Endodermal cell (in vitro differentiated cells): Measurements from ENCODE around the gene TPCN2. TPM values are rescaled to one million over a fixed set of nuclear protein-coding genes. Genes with fewer than 3 reads are reported as not detected.

Source experiments
- DNase-seq: peaks from one replicate; pipeline ENCODE4 v3.0.0-alpha.2; 2017
- H3K27ac ChIP-seq: 2 replicates; pipeline ENCODE4 v1.5.1; 2013; ENCODE audit warnings: mild to moderate bottlenecking, low read depth, low read length, moderate library complexity
- H3K27me3 ChIP-seq: 2 replicates; pipeline ENCODE4 v1.6.1; 2013; ENCODE audit warnings: mild to moderate bottlenecking, low read length, moderate library complexity; ENCODE audit not compliant: insufficient read depth, control insufficient read depth, poor library complexity, severe bottlenecking
- H3K36me3 ChIP-seq: 2 replicates; pipeline ENCODE4 v1.7.0; 2013; ENCODE audit warnings: mild to moderate bottlenecking, low read length, moderate library complexity; ENCODE audit not compliant: control insufficient read depth, insufficient read depth
- H3K4me1 ChIP-seq: one replicate; pipeline ENCODE4 v1.7.0; 2013; ENCODE audit warnings: low read length; ENCODE audit not compliant: control insufficient read depth, insufficient read depth
- H3K4me3 ChIP-seq: 2 replicates; pipeline ENCODE4 v1.5.1; 2013; ENCODE audit warnings: mild to moderate bottlenecking, low read length, moderate library complexity
- H3K9ac ChIP-seq: 2 replicates; pipeline ENCODE4 v1.6.1; 2013; ENCODE audit warnings: mild to moderate bottlenecking, low read length, moderate library complexity; ENCODE audit not compliant: poor library complexity, severe bottlenecking; ENCODE audit errors: extremely low read depth
- H3K9me3 ChIP-seq: 2 replicates; pipeline ENCODE4 v1.6.1; 2013; ENCODE audit warnings: mild to moderate bottlenecking, low read length, moderate library complexity; ENCODE audit not compliant: control insufficient read depth
- H3K27ac Mint-ChIP-seq: 2 replicates; pipeline ENCODE4 v1.8.0; 2020; ENCODE audit warnings: mixed read lengths
- H3K27me3 Mint-ChIP-seq: 2 replicates; pipeline ENCODE4 v1.8.0; 2021; ENCODE audit warnings: mild to moderate bottlenecking, mixed read lengths; ENCODE audit not compliant: insufficient read depth
- H3K36me3 Mint-ChIP-seq: 2 replicates; pipeline ENCODE4 v1.8.0; 2020; ENCODE audit warnings: low read depth, mixed read lengths
- H3K4me1 Mint-ChIP-seq: 2 replicates; pipeline ENCODE4 v1.8.0; 2020; ENCODE audit warnings: mixed read lengths
- H3K4me3 Mint-ChIP-seq: 2 replicates; pipeline ENCODE4 v1.8.0; 2020; ENCODE audit warnings: mild to moderate bottlenecking, moderate library complexity, mixed read lengths
- H3K9me3 Mint-ChIP-seq: 2 replicates; pipeline ENCODE4 v1.8.0; 2020; ENCODE audit warnings: mild to moderate bottlenecking, mixed read lengths
- WGBS, 2 experiments: methylation state at CpG; one replicate each; pipeline versions ENCODE4 v1.1.5 to v1.1.7; 2013; ENCODE audit warnings: missing lambda C conversion rate in 2 of 2, mixed read lengths in 1 of 2; ENCODE audit not compliant: insufficient coverage in 1 of 2, insufficient read length in 1 of 2; 5-methylcytosine and 5-hydroxymethylcytosine counted together
- total RNA-seq, 2 donors: library from RNA; stranded (reverse); fragmentation: NEBNext Ultra II Directional in 1 of 2; extraction: Animal tissue kit (Norgen Biotek cat#: 25700) in 1 of 2; gene quantifications; 2 replicates in 1 of 2; 3 replicates in 1 of 2; pipeline ENCODE4 v1.2.1, GENCODE V29; 2021
- TF ChIP-seq, protein P1 (sequence below): fragments of 200-600 bp; sonication (generic); conservative IDR thresholded peaks from 2 replicates; pipeline ENCODE4 v1.5.0; 2021; ENCODE audit warnings: antibody characterized with exemption, mild to moderate bottlenecking

Gene TPCN2
- total RNA-seq, 2 donors from 2014 or later: 20.7 to 27.9 TPM

DNA sequence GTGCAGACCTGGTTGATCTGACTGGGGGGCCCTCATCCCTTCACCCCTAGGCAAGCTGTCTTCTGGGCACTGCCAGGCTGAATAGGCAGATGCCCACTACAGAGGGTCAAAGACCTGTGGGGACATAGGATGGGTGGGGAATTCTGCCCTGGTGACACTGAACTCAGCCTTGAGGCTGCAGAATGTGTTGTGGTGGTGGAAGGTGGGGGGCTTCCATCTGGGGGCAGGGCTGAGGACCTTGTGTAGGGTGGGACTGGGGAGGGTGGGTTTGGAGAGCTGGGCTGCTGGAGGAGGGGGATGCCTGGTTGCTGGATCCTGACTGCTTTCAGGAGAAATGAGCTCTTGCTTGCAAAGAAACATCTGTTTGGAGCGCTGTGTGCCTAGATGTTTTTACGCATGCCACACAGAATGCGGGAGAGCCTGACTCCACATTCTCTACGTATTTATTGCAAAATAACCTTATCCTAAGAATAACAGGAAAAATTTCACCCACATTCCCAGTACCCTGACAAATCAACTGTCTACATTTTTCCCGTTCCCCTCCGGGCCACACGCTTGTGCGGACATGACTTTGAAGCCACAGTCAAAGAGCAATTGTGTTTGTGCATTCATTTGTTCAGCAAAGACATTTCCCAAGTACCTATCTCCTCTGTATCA is 125.3 kb downstream of the TPCN2 start:
- H3K36me3 Mint-ChIP-seq: no peaks in the 10 kb centered on the region
- no peaks in the 10 kb centered on the region for H3K36me3 ChIP-seq
- H3K4me1 ChIP-seq: no peaks in the 10 kb centered on the region
- no peak overlapping the region for H3K4me3 ChIP-seq
- peaks cover 4% of the 10 kb centered on the region for H3K27me3 Mint-ChIP-seq
- WGBS, 2 experiments: 93 to 99% methylated on average over 8 of the region's 8 CpGs
- no peak overlapping the region for H3K9ac ChIP-seq
- no peaks in the 10 kb centered on the region for H3K4me1 Mint-ChIP-seq
- H3K9me3 ChIP-seq: no peaks in the 10 kb centered on the region
- H3K27me3 ChIP-seq: no peaks in the 10 kb centered on the region
- TF ChIP-seq, protein P1, sequence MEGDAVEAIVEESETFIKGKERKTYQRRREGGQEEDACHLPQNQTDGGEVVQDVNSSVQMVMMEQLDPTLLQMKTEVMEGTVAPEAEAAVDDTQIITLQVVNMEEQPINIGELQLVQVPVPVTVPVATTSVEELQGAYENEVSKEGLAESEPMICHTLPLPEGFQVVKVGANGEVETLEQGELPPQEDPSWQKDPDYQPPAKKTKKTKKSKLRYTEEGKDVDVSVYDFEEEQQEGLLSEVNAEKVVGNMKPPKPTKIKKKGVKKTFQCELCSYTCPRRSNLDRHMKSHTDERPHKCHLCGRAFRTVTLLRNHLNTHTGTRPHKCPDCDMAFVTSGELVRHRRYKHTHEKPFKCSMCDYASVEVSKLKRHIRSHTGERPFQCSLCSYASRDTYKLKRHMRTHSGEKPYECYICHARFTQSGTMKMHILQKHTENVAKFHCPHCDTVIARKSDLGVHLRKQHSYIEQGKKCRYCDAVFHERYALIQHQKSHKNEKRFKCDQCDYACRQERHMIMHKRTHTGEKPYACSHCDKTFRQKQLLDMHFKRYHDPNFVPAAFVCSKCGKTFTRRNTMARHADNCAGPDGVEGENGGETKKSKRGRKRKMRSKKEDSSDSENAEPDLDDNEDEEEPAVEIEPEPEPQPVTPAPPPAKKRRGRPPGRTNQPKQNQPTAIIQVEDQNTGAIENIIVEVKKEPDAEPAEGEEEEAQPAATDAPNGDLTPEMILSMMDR: no peak
- H3K27ac Mint-ChIP-seq: no peak overlapping the region
- H3K4me3 Mint-ChIP-seq: no peak overlapping the region
- no peak for DNase-seq
- H3K27ac ChIP-seq: no peak overlapping the region
- H3K9me3 Mint-ChIP-seq: peaks cover 1% of the 10 kb centered on the region

DNA sequence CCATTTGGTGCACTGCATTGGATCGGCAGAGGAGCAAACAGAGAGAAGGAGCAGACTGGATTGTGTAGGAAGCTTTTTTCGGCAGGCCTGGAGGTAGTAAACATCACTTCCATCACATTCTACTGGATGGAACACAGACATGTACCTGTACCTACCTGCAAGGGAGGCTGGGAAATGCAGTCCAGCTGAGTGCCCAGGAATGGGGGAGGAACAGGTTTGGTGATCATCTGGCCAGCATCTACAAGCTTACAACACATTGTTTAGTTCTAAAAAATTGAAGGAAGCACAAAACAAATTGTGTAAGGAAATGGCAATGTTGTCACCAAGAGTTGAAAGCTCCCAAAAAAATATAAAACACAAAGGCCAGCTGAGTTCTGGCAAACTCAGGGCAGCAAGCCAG is 126.1 kb downstream of the TPCN2 start:
- Mint-ChIP-seq H3K27ac (no peak overlapping the region), H3K36me3 (no peaks in the 10 kb centered on the region), H3K9me3 (peaks cover 1% of the 10 kb centered on the region), H3K27me3 (peaks cover 2% of the 10 kb centered on the region), H3K4me1 (no peaks in the 10 kb centered on the region), H3K4me3 (no peak overlapping the region)
- 84 to 100% methylated on average over 1 to 2 of the region's 2 CpGs for WGBS, 2 experiments
- H3K4me1 ChIP-seq: no peaks in the 10 kb centered on the region
- no peaks in the 10 kb centered on the region for H3K9me3 ChIP-seq
- no peaks in the 10 kb centered on the region for H3K36me3 ChIP-seq
- TF ChIP-seq, protein P1: no peak
- no peak overlapping the region for H3K27ac ChIP-seq
- no peak overlapping the region for H3K4me3 ChIP-seq
- no peaks in the 10 kb centered on the region for H3K27me3 ChIP-seq
- DNase-seq: no peak
- H3K9ac ChIP-seq: no peak overlapping the region

DNA sequence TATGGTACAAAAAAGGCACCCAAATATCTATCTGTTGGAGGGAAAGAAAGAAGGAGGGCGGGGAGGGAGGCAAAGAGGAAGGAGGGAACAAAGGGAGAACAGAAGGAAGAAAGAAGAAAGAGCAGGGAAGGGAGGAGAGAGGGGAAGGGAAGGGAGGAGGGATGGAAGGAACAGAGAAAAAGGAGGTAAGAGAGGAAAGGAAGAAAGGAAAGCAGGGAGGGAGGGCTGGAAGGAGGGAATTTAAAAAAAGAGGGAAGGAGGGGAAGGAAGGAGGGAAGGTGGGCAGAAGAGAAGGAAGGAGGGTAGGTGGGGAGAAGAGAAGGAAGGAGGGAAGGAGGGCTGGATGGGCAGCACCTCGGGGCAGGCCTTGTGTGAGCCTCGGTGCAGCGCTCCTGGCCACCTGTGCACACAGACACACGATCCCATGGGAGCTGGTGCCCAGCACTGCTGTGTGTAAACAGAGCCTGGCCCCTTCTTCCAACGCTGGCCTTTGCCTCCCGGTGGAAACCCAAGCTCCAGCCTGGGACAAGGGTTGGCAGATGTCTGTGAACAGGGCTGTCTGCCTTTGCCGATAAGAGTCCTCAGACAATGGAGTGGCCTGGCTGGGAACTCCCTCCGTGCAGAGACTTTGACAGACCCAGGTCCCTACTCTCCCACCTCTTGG is 130.2 kb downstream of the TPCN2 start:
- Mint-ChIP-seq H3K27ac (no peak overlapping the region), H3K4me1 (no peaks in the 10 kb centered on the region), H3K27me3 (peaks cover 5% of the 10 kb centered on the region), H3K4me3 (no peak overlapping the region), H3K36me3 (no peaks in the 10 kb centered on the region), H3K9me3 (no peaks in the 10 kb centered on the region)
- 86 to 91% methylated on average over 7 to 9 of the region's 9 CpGs for WGBS, 2 experiments
- DNase-seq: no peak
- TF ChIP-seq, protein P1: no peak
- Histone ChIP-seq H3K4me3 (no peak overlapping the region), H3K9me3 (no peaks in the 10 kb centered on the region), H3K4me1 (no peaks in the 10 kb centered on the region), H3K27ac (no peak overlapping the region), H3K27me3 (no peaks in the 10 kb centered on the region), H3K9ac (no peak overlapping the region), H3K36me3 (no peaks in the 10 kb centered on the region)
